Liver (tissue), 3 donors: Measurements from ENCODE around the gene DICER1.

Source experiments
- ATF3 ChIP-seq: IDR thresholded peaks from 2 replicates; pipeline ENCODE4 v1.6.1; 2016; ENCODE audit warnings: antibody characterized with exemption
- CTCF ChIP-seq: fragments of 150-350 bp; IDR thresholded peaks from 2 replicates; pipeline ENCODE4 v1.5.1; 2017; ENCODE audit warnings: improper control_type of control experiment, low read depth, low read length; ENCODE audit not compliant: missing input control
- HNF4G ChIP-seq: IDR thresholded peaks from 2 replicates; pipeline ENCODE4 v1.6.1; 2016; ENCODE audit warnings: antibody characterized with exemption
- RAD21 ChIP-seq, 2 donors: IDR thresholded peaks; 2 replicates each; pipeline ENCODE4 v1.6.1; 2016; ENCODE audit warnings: antibody characterized with exemption in 2 of 2, mild to moderate bottlenecking in 2 of 2
- REST ChIP-seq: IDR thresholded peaks from 2 replicates; pipeline ENCODE4 v1.6.1; 2016; ENCODE audit warnings: antibody characterized with exemption, mild to moderate bottlenecking
- RXRA ChIP-seq, 2 donors: IDR thresholded peaks; 2 replicates each; pipeline ENCODE4 v1.6.1; 2017 to 2018; ENCODE audit warnings: antibody characterized with exemption in 2 of 2, mild to moderate bottlenecking in 1 of 2
- SP1 ChIP-seq: IDR thresholded peaks from 2 replicates; pipeline ENCODE4 v1.6.1; 2018; ENCODE audit warnings: antibody characterized with exemption, mild to moderate bottlenecking
- TAF1 ChIP-seq: conservative IDR thresholded peaks from 2 replicates; pipeline ENCODE4 v1.6.1; 2016; ENCODE audit warnings: antibody characterized with exemption, mild to moderate bottlenecking
- YY1 ChIP-seq: IDR thresholded peaks from 2 replicates; pipeline ENCODE4 v1.6.1; 2016; ENCODE audit warnings: antibody characterized with exemption, mild to moderate bottlenecking
- donor health status: healthy.
- donor health status: healthy.

GRCh38 chr14:95117937-95118721 is 39.2 kb downstream of the DICER1 start:
- no peak for TF ChIP-seq CTCF
- TF ChIP-seq HNF4G: no peak
- TF ChIP-seq YY1: no peak
- TF ChIP-seq SP1: no peak
- no peak for TF ChIP-seq ATF3
- TF ChIP-seq RAD21 (IDR thresholded peaks at IDR 0.05): no peak
- no peak for TF ChIP-seq REST
- TF ChIP-seq RXRA (IDR thresholded peaks at IDR 0.05): no peak
- TF ChIP-seq TAF1: no peak
